Epithelial cell of proximal tubule (primary cell): ENCODE measurements around the gene TMEM63B. TPM values are rescaled to one million over a fixed set of nuclear protein-coding genes. Genes with fewer than 3 reads are reported as not detected.
"Not testable (repeated sequence)": the region's sequence is repeated elsewhere in the genome, so short reads cannot be mapped to it uniquely, and the experiment has no call there.

Experiments
- DNase-seq: peaks from one replicate; pipeline ENCODE4 v3.0.0-alpha.2; 2011; ENCODE audit warnings: low read depth
- H3K4me3 ChIP-seq: 2 replicates; pipeline ENCODE4 v1.5.1; 2011; ENCODE audit warnings: low read depth, mild to moderate bottlenecking, low read length
- total RNA-seq: library from RNA; depleted of rRNA; stranded (reverse); fragments of >200 nt; gene quantifications from 2 replicates; pipeline ENCODE4 v1.2.3, GENCODE V29; 2015
- TF ChIP-seq, protein P1 (sequence below): conservative IDR thresholded peaks from 2 replicates; pipeline ENCODE4 v1.5.1; 2012; ENCODE audit warnings: low read depth, mild to moderate bottlenecking, low read length

The TMEM63B gene
- total RNA-seq, 1 donor from 2014 or later, result 47.9 TPM

DNA sequence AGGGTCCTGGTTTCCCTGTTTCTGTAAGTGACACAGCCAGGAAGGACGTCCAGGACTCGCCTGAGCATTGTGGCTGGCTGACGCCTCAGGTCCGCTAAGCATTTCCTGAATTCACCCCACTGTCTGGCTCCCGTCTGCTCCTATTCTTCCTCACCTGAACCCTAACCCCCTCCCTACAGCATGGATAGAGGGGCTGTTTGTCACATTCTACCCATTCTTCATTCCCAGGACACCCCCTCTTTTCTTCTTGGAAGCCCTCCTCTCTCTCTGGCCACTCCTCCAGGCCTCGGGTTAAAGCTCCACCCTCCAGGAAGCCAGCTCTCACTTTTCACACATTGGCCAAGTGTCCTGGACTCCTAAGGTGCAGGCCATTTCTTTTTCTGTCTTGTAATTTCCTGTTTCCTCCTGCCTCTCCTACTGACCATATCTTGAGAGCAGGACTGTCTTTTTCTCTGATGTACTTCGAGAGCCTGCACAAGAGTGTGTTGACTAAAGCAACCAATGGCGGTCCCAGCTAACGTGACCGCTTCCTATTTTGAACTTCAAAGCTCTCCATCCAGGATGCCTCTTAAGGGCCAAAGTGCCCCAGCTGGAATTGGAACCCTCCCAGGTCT, 65.2 kb downstream of the TMEM63B start:
- TF ChIP-seq, protein P1, sequence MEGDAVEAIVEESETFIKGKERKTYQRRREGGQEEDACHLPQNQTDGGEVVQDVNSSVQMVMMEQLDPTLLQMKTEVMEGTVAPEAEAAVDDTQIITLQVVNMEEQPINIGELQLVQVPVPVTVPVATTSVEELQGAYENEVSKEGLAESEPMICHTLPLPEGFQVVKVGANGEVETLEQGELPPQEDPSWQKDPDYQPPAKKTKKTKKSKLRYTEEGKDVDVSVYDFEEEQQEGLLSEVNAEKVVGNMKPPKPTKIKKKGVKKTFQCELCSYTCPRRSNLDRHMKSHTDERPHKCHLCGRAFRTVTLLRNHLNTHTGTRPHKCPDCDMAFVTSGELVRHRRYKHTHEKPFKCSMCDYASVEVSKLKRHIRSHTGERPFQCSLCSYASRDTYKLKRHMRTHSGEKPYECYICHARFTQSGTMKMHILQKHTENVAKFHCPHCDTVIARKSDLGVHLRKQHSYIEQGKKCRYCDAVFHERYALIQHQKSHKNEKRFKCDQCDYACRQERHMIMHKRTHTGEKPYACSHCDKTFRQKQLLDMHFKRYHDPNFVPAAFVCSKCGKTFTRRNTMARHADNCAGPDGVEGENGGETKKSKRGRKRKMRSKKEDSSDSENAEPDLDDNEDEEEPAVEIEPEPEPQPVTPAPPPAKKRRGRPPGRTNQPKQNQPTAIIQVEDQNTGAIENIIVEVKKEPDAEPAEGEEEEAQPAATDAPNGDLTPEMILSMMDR, result no peak
- DNase-seq, result no peak

DNA sequence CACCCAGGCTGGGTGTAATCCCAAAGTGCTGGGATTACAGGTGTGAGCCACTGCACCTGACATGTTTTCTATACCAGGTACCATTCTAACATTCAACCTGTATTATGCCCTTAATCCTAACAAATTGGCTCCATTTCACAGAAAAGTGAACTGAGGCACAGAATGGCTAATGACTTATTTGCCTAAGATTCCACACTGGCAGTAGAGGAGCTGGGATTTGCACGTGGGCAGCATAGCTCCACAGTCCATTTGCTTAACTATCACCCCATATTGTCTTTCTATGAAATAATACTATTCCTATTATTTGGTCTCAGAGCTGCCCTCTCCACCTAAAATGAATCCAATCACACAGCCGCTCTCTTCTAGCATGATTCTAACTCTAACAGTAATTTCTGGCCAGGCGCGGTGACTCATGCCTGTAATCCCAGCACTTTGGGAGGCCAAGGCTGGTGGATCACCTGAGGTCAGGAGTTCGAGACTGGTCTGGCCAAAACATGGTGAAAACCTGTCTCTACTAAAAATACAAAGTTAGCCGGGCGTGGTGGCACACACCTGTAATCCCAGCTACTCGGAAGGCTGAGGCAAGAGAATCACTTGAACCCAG, 66.1 kb downstream of the TMEM63B start:
- TF ChIP-seq, protein P1, result no peak
- no peak for DNase-seq
- H3K4me3 ChIP-seq, result no peak overlapping the region

More for the DNA sequence above, 65.2 kb downstream of the TMEM63B start:
- H3K4me3 ChIP-seq, result no peak overlapping the region

DNA sequence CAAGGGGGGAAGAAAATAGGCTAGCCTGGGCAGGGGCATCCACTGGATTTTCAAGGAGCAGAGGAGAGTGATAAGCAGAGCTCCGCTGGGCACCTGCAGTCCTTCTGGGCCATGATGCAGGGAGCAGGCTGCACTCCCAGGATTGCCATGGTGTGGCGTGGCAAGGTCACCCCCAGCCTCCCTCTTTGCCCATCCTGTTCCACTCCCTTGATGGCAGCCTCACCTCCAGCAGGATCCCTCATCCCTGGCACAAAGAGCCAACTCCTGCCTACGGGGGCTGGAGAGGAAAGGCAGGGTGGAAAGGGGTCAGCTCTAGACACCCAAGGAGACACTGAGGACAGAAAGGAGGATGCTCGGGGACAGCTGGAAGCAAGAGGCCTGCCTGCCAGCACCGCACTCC, 67.0 kb downstream of the TMEM63B start:
- DNase-seq, result no peak
- H3K4me3 ChIP-seq, result no peak overlapping the region
- TF ChIP-seq, protein P1, result no peak

DNA sequence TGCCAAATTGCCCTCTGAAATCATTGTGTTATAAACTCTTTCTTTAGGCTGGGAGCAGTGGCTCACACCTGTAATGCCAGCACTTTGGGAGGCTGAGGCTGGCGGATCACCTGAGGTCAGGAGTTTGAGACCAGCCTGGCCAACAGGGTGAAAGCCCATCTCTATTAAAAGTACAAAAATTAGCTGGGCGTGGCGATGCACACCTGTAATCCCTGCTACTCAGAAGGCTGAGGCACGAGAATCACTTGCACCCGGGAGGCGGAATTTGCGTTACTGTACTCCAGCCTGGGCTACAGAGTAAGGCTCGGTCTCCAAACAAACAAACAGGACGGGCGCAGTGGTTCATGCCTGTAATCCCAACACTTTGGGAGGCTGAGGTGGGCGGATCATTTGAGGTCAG, 69.0 kb downstream of the TMEM63B start:
- DNase-seq, H3K4me3 ChIP-seq: not testable (repeated sequence)

DNA sequence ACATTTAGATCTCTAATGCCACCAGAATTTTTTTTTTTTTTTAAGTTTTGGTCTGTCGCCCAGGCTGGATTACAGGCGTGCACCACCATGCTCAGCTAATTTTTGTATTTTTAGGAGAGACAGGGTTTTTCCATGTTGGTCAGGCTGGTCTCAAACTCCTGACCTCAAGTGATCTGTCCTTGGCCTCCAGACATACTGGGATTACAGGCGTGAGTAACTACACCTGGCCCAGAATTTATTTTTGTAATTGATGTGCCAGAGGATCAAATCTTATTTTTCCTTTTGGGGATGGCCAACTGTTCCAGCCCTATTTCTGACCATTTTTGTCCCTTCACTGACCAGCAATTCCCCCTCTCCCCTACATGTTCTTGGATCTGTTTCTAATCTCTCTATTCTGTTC, 71.3 kb downstream of the TMEM63B start:
- no peak for DNase-seq
- H3K4me3 ChIP-seq, result no peak overlapping the region
- TF ChIP-seq, protein P1, result no peak

DNA sequence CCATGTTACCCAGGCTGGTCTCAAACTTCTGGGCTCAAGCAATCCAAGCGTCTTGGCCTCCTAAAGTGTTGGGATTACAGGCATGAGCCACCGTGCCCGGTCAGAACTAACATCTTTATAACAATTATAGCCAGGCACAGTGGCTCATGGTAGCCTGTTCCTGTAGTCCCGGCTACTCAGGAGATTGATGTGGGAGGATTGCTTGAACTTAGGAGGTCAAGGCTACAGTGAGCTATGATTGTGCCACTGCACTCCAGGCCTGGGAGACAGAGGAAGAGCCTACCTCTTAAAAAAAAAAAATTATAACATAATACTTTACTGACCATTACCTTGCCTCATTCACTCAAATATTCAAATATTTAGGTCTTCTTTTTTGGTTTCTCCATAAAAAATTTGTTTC, 72.5 kb downstream of the TMEM63B start:
- DNase-seq, result no peak
- TF ChIP-seq, protein P1, result no peak
- H3K4me3 ChIP-seq, result no peak overlapping the region

DNA sequence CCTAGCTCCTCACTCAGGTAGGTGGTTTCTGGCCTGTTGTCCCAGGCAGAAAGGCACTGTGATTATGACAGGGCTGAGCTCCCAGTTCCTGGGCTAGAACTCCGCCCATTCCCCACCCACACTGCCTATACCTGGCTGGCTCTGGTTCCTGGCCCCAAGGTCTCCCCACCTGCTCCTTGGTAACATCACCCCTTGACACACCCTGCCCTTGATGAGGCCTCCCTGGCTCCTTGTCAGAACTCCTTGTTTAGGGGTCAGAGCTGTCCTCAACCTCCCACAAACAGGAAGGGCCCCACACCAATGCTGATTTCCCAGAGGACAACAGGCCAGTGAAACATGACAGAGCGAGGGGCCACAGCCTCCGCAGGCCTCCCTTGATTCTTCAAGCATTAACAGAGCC, 73.8 kb downstream of the TMEM63B start:
- DNase-seq, result no peak
- TF ChIP-seq, protein P1, result no peak
- H3K4me3 ChIP-seq, result no peak overlapping the region
